Spleen (tissue), 7 donors: ENCODE measurements around the gene CD40.
"Not testable (repeated sequence)": the region's sequence is repeated elsewhere in the genome, so short reads cannot be mapped to it uniquely, and the experiment has no call there.

Experiments used
- CTCF ChIP-seq, 11 experiments: fragments of 200-600 bp in 7 of 11; fragments of 450-650 bp in 4 of 11; sonication (generic) in 4 of 11; IDR thresholded peaks in 8 of 11; conservative IDR thresholded peaks in 3 of 11; 1 replicate in 7 of 11; 2 replicates in 4 of 11; pipeline versions ENCODE4 v1.4.0 to v1.8.0; 2016 to 2021; ENCODE audit warnings: antibody characterized with exemption in 11 of 11, inconsistent platforms in 4 of 11, mild to moderate bottlenecking in 1 of 11
- POLR2A ChIP-seq, 3 donors: fragments of 450-650 bp; IDR thresholded peaks; one replicate each; pipeline ENCODE4 v1.5.1; 2017; ENCODE audit warnings: antibody characterized with exemption in 3 of 3, mild to moderate bottlenecking in 1 of 3
- donor health status: DM: no; HTN: no; CAD: no; lungs with moderate emphysema.
- donor health status: DM: no; HTN: no; CAD: no.
- donor health status: DM: no; HTN: no; CAD: no.

GRCh38 chr20:46091622-46092535 lies 26.2 kb upstream of the CD40 start:
- TF ChIP-seq CTCF (IDR thresholded peaks at IDR 0.05 in 8 of 11, conservative IDR thresholded peaks at IDR 0.05 in 3 of 11); POLR2A (IDR thresholded peaks at IDR 0.05): not testable (repeated sequence)
